ENCODE results near the gene IFT172.
"Not testable (repeated sequence)": the region's sequence is repeated elsewhere in the genome, so short reads cannot be mapped to it uniquely, and the experiment has no call there.

IFT172 gene

DNA sequence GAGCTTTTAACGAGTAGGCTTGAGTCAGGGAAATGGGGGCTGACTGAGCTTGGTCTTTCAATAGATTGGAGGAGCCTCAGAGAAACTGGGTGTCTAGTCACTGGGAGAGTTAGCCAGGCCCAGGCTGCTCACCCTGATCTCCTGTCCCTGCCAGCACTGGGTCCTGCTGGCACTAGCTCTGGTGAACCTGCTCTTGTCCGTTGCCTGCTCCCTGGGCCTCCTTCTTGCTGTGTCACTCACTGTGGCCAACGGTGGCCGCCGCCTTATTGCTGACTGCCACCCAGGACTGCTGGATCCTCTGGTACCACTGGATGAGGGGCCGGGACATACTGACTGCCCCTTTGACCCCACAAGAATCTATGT, 46.6 kb downstream of the IFT172 start:
- Histone ChIP-seq H3K4me1 (ENCODE audit: insufficient read depth, low read length) (peaks cover 15% of the 10 kb centered on the region; the same call in 1 of the 2 replicates), H3K27ac (ENCODE audit: low read depth, low read length) (peak overlapping the region; percentile 66; the same call in 1 of the 2 replicates), H3K4me3 (ENCODE audit: low read length) (peak overlapping the region; percentile 62), H3K36me3 (ENCODE audit: insufficient read depth, low read length) (peaks cover 56% of the 10 kb centered on the region), H3K9ac (ENCODE audit: low read depth, low read length) (peak overlapping the region; percentile 81), H3K27me3 (ENCODE audit: insufficient read depth, low read length) (no peaks in the 10 kb centered on the region), H3K9me3 (ENCODE audit: insufficient read depth, low read depth, low read length) (no peaks in the 10 kb centered on the region)
- 78% methylated on average over 6 of the region's 6 CpGs for WGBS

DNA sequence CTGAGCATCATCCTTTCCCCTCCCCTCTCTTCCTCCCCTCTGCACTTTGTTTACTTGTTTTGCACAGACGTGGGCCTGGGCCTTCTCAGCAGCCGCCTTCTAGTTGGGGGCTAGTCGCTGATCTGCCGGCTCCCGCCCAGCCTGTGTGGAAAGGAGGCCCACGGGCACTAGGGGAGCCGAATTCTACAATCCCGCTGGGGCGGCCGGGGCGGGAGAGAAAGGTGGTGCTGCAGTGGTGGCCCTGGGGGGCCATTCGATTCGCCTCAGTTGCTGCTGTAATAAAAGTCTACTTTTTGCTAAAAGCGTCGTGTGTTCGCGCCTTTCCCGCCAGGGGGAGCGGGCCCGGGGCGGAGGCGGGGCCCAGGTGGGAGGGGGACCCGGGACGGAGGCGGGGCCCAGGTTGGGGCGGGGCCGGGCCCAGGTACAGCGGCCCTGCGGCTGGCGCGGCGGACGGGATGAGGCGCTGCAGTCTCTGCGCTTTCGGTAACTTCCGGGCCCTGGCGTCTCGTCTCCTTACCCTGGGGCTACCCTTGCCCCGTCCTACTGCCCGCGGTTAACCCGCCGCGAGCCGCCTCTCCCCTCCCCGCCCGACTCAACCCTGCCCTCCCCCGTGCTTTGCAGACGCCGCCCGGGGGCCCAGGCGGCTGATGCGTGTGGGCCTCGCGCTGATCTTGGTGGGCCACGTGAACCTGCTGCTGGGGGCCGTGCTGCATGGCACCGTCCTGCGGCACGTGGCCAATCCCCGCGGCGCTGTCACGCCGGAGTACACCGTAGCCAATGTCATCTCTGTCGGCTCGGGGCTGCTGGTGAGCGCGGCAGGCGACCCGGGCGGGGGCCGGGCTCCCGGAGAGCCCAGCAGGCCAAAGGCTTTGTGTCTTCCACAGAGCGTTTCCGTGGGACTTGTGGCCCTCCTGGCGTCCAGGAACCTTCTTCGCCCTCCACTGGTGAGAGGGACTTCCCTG, 47.3 kb downstream of the IFT172 start, which contains the start of gene KRTCAP3:
TSS of gene KRTCAP3 (plus strand) at position 424 of the 962 bp plus-strand sequence. CDS start at position 456, 32 bp downstream.
- peaks cover 15% of the 10 kb centered on the region; the same call in 1 of the 2 replicates for H3K4me1 ChIP-seq (ENCODE audit: insufficient read depth, low read length)
- peak within 1 kb of the TSS; percentile 62 for H3K4me3 ChIP-seq (ENCODE audit: low read length)
- peak within 1 kb of the TSS; percentile 81 for H3K9ac ChIP-seq (ENCODE audit: low read depth, low read length)
- peaks cover 53% of the 10 kb centered on the region for H3K36me3 ChIP-seq (ENCODE audit: insufficient read depth, low read length)
- no peaks in the 10 kb centered on the region for H3K9me3 ChIP-seq (ENCODE audit: insufficient read depth, low read depth, low read length)
- peak within 1 kb of the TSS; percentile 66 for H3K27ac ChIP-seq (ENCODE audit: low read depth, low read length)
- no peaks in the 10 kb centered on the region for H3K27me3 ChIP-seq (ENCODE audit: insufficient read depth, low read length)
- 8% methylated on average over 80 of the region's 80 CpGs for WGBS

DNA sequence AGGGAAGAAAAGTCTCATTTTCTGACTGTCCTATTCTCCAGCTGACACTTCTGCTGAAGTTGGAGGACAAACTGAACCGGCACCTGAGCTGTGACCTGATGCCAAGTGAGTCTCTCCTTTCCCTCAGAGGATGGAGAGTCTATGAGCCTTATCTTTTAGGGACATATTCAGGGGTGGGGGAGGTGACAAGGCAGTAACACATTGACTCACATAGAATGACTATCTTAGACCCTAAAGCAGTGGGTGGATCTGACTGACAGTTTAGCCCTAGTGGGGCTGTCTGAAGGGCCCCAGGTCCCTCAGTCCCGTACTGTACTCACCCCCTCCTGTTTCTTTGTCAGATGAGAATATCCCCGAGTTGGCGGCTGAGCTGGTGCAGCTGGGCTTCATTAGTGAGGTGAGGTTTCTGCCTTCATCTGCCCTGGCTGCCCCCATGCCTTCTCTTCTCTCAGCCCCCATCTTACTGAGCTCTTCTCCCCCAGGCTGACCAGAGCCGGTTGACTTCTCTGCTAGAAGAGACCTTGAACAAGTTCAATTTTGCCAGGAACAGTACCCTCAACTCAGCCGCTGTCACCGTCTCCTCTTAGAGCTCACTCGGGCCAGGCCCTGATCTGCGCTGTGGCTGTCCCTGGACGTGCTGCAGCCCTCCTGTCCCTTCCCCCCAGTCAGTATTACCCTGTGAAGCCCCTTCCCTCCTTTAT, 48.2 kb downstream of the IFT172 start:
- H3K9me3 ChIP-seq (ENCODE audit: insufficient read depth, low read depth, low read length) = no peaks in the 10 kb centered on the region
- peak overlapping the region; percentile 5; the same call in 1 of the 2 replicates for H3K27ac ChIP-seq (ENCODE audit: low read depth, low read length)
- H3K4me1 ChIP-seq (ENCODE audit: insufficient read depth, low read length) = peaks cover 15% of the 10 kb centered on the region; the same call in 1 of the 2 replicates
- no peak overlapping the region for H3K4me3 ChIP-seq (ENCODE audit: low read length)
- 83% methylated on average over 10 of the region's 10 CpGs for WGBS
- peaks cover 58% of the 10 kb centered on the region for H3K36me3 ChIP-seq (ENCODE audit: insufficient read depth, low read length)
- H3K27me3 ChIP-seq (ENCODE audit: insufficient read depth, low read length) = no peaks in the 10 kb centered on the region
- no peak overlapping the region for H3K9ac ChIP-seq (ENCODE audit: low read depth, low read length)

DNA sequence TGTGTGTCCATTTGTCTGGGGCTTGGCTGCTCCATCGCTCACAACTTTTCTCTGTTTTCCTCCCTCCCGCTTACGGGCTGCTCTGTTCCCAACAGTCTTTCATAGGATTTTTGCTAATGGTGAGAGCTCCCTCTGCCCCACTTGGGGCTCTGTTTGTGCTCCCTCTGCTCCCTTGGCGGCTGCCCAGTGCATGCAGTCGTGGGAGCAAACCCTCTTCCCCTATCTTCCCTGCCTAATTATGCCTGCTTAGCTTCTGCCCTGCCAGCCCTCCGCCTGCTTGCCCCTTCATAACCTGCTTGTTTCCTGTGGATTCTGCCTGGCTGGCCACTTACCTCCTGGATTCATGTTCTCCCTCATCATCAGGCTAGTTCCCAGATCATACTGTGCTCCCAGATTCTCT, 53.9 kb downstream of the IFT172 start:
- no peak overlapping the region for H3K27ac ChIP-seq (ENCODE audit: low read depth, low read length)
- no peak overlapping the region for H3K9ac ChIP-seq (ENCODE audit: low read depth, low read length)
- H3K27me3 ChIP-seq (ENCODE audit: insufficient read depth, low read length) = no peaks in the 10 kb centered on the region
- H3K36me3 ChIP-seq (ENCODE audit: insufficient read depth, low read length) = peaks cover 70% of the 10 kb centered on the region
- no peaks in the 10 kb centered on the region for H3K9me3 ChIP-seq (ENCODE audit: insufficient read depth, low read depth, low read length)
- H3K4me1 ChIP-seq (ENCODE audit: insufficient read depth, low read length) = no peaks in the 10 kb centered on the region
- no peak overlapping the region for H3K4me3 ChIP-seq (ENCODE audit: low read length)
- 96% methylated on average over 6 of the region's 6 CpGs for WGBS

DNA sequence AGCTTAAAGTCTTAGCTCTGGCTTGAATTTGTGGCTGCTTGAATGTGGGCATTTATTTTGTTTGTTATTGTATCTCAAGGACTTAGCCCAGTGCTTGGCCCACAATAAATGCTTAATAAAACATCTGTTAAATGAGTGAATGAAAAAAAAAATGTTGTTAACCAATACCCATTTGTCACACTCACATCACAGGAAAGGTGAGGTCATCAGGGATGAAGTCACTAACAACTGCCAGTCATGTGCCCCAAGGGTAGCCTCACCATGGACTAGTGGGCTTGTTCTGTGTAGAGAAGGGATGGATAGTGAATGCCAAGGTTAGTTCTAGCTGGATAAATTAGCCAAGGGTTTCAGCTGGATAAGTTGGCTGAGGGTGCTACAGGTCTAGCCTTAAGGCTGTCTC, 58.1 kb downstream of the IFT172 start:
- Histone ChIP-seq H3K36me3 (ENCODE audit: insufficient read depth, low read length) (peaks cover 37% of the 10 kb centered on the region), H3K9ac (ENCODE audit: low read depth, low read length) (no peak overlapping the region), H3K4me3 (ENCODE audit: low read length) (no peak overlapping the region), H3K27ac (ENCODE audit: low read depth, low read length) (no peak overlapping the region), H3K4me1 (ENCODE audit: insufficient read depth, low read length) (peaks cover 8% of the 10 kb centered on the region; the same call in 1 of the 2 replicates), H3K27me3 (ENCODE audit: insufficient read depth, low read length) (no peaks in the 10 kb centered on the region), H3K9me3 (ENCODE audit: insufficient read depth, low read depth, low read length) (no peaks in the 10 kb centered on the region)

DNA sequence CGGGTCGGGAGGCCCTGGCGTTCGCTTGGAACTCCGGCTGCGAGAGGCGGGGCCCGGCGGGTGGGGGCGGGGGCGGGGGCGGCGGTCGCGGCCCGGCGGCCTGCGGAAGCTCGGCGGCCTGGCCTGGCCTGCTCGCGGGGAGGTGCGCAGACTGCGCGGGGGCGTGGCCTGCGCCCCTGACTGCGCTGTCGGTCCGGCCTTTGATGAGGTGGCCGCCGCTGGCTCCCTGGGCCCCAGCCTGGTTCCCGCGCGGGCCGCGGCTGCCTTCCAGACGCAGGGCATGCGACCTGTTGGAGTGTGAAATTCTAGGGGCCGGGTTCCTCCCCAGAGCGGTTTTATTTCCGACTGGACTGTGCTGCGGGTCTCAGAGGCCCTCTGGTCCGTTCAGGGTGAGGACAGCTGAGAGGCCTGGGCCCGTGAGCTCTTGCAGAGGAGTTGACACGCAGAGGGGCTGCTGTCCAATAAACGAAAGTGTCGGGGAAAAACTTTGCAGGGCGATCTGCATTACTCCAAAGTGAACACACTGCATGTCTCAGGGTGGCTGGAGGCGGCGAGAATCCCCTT, 60.5 kb downstream of the IFT172 start:
- WGBS = under 1% methylated on average over 51 of the region's 51 CpGs
- Histone ChIP-seq H3K27me3 (ENCODE audit: insufficient read depth, low read length) (no peaks in the 10 kb centered on the region), H3K27ac (ENCODE audit: low read depth, low read length) (peak overlapping the region; percentile 97), H3K36me3 (ENCODE audit: insufficient read depth, low read length) (peaks cover 14% of the 10 kb centered on the region), H3K9ac (ENCODE audit: low read depth, low read length) (peak overlapping the region; percentile 96), H3K4me1 (ENCODE audit: insufficient read depth, low read length) (peaks cover 8% of the 10 kb centered on the region; the same call in 1 of the 2 replicates), H3K9me3 (ENCODE audit: insufficient read depth, low read depth, low read length) (no peaks in the 10 kb centered on the region), H3K4me3 (ENCODE audit: low read length) (peak overlapping the region; percentile 100)

DNA sequence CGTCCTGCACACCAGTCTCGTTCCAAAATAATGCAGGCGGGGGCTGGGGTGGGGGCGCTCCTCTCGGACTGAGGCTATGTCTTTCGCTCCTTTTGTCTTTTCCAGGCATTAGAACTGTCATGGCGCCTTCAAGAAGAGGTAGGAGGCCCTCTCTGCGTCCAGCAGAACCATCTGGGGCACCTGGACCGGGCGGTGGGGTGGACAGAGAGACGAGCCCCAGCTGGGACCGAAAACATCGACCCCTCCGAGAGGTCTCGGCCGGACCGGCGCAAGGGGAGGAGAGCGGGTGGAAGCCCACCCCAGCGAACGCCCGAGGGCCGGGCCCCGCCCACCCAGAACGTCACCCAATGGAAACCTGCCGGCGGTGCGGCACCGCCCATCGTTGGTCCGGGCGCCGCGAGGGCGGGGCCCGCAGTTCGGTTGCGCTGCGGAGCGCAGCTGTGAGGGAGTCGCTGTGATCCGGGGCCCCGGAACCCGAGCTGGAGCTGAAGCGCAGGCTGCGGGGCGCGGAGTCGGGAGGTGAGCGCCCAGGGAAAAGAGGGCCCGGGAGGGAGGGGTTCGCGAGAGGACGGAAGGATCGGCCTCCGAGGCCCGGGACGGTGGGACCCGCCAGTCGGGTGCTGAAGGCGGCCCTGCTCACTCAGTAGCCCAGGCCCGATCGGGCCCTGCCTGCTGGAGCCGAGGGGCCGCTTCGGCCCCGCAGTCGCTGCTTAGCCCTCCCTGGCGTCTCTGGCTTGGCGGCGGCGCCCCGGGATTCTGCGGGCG, 61.1 kb downstream of the IFT172 start, which contains the start of gene NRBP1:
TSS of gene NRBP1 (plus strand) at position 419 of the 765 bp plus-strand sequence. CDS start 4,643 bp downstream, outside the sequence.
- Histone ChIP-seq H3K36me3 (ENCODE audit: insufficient read depth, low read length) (peaks cover 7% of the 10 kb centered on the region), H3K27me3 (ENCODE audit: insufficient read depth, low read length) (no peaks in the 10 kb centered on the region), H3K9me3 (ENCODE audit: insufficient read depth, low read depth, low read length) (no peaks in the 10 kb centered on the region), H3K4me1 (ENCODE audit: insufficient read depth, low read length) (peaks cover 8% of the 10 kb centered on the region; the same call in 1 of the 2 replicates), H3K4me3 (ENCODE audit: low read length) (peak within 1 kb of the TSS; percentile 100), H3K27ac (ENCODE audit: low read depth, low read length) (peak within 1 kb of the TSS; percentile 97), H3K9ac (ENCODE audit: low read depth, low read length) (peak within 1 kb of the TSS; percentile 96)
- WGBS = under 1% methylated on average over 75 of the region's 75 CpGs

DNA sequence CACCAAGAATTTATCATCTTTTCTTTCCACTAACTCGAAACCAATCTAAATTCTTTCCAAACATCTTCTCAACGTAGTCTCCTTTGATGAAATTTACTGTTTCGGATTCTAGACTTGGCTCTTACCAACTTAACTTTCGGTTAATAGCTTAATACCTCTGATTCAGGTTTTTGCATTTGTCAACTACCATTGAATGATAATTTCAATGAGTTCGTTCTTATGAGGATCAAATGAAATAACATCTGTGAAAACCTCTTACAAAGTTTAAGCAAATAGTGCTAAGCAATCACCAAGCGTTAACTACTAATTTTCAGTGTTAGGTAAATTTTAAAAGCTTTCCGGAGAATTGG, 61.7 kb downstream of the IFT172 start:
- peak overlapping the region; percentile 97 for H3K27ac ChIP-seq (ENCODE audit: low read depth, low read length)

DNA sequence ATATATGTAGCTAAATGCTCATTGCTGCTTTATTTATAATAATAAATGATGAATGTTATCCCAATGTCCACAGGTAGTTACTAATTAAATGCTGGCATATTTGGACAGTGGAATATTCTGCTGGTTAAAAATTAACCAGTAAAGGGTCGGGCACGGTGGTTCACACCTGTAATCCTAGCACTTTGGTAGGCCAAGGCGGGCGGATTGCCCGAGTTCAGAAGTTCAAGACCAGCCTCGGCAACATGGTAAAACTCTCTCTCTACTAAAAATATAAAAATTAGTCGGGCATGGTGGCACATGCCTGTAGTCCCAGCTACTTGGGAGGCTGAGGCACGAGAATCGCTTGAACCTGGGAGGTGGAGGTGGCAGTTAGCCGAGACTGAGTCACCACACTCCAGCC, 64.5 kb downstream of the IFT172 start:
- H3K4me3 ChIP-seq (ENCODE audit: low read length); H3K27ac ChIP-seq (ENCODE audit: low read depth, low read length); H3K36me3 ChIP-seq (ENCODE audit: insufficient read depth, low read length); H3K4me1 ChIP-seq (ENCODE audit: insufficient read depth, low read length); H3K27me3 ChIP-seq (ENCODE audit: insufficient read depth, low read length); H3K9me3 ChIP-seq (ENCODE audit: insufficient read depth, low read depth, low read length); H3K9ac ChIP-seq (ENCODE audit: low read depth, low read length): not testable (repeated sequence)
- WGBS = 92% methylated on average over 10 of the region's 10 CpGs

More for the DNA sequence above, 61.7 kb downstream of the IFT172 start:
- Histone ChIP-seq H3K4me1 (ENCODE audit: insufficient read depth, low read length) (peaks cover 8% of the 10 kb centered on the region; the same call in 1 of the 2 replicates), H3K4me3 (ENCODE audit: low read length) (peak overlapping the region; percentile 100), H3K36me3 (ENCODE audit: insufficient read depth, low read length) (0 out of 2 replicates have a peak, but pooled peaks cover 3% of the 10 kb centered on the region), H3K9me3 (ENCODE audit: insufficient read depth, low read depth, low read length) (no peaks in the 10 kb centered on the region), H3K27me3 (ENCODE audit: insufficient read depth, low read length) (no peaks in the 10 kb centered on the region), H3K9ac (ENCODE audit: low read depth, low read length) (peak overlapping the region; percentile 96)
- WGBS = 30% methylated on average over 7 of the region's 7 CpGs

DNA sequence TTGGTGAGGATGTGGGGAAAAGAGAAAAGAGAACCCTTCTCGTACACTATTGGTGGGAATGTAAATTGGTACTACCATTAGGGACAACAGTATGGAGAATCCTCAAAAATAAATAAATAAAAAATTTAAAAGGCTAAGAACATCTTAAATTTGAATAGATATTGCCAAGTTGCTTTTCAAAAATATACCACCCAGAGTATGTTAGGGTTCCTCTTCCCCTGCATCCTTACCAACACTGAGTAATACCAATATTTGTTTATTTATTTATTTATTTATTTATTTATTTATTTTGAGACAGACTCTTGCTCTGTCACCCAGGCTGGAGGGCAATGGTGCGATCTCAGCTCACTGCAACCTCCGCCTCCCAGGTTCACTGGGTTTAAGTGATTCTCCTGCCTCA, 66.6 kb downstream of the IFT172 start:
- Histone ChIP-seq H3K9ac (ENCODE audit: low read depth, low read length) (no peak overlapping the region), H3K4me3 (ENCODE audit: low read length) (no peak overlapping the region), H3K27ac (ENCODE audit: low read depth, low read length) (no peak overlapping the region), H3K27me3 (ENCODE audit: insufficient read depth, low read length) (no peaks in the 10 kb centered on the region), H3K9me3 (ENCODE audit: insufficient read depth, low read depth, low read length) (no peaks in the 10 kb centered on the region), H3K4me1 (ENCODE audit: insufficient read depth, low read length) (no peaks in the 10 kb centered on the region), H3K36me3 (ENCODE audit: insufficient read depth, low read length) (no peaks in the 10 kb centered on the region)
- WGBS = over 99% methylated on average over 3 of the region's 3 CpGs

Data from HUES64 (cell line).